Measurements from ENCODE around the gene EHD3. TPM values are rescaled to one million over a fixed set of nuclear protein-coding genes. Genes with fewer than 3 reads are reported as not detected.

Gene EHD3
- total RNA-seq, 2 donors from 2014 or later = 1.1 TPM

DNA sequence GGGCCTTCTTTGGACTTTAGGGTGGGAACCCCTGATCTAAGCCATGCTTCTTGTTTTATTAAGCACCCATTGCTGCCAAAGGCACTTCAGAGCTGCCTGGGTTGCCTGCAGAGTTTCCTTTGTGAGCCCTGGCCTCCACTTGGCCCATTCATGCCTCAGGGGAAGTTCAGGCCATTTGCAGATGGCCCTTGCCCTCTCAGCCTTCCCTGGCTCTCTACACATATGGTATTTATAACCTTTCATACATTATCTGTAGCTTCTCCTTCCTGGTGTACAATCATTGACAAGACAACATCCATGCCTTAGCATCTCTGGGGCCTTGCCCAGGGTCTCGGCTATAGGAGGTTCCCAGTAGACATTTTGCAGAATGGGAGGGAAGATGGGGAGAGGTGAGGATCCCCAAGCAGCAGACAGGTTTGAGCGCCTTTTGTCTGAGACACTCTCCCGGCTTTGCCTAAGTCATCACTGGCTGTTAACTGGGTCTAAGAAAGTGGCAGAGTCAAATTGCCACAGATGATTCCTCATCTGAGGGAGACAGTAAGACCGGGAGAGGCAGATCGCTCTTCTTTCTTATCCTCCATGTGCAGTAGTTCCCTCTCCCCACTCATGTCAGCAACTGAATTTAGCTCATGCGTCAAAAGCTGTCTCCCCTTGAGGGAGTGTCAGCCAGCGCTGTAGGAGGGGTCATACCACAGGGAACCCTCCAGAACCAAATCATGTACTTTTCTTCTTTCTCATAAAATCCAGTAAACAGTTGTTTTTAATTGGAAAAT is 2.7 kb downstream of the EHD3 start:
- Mint-ChIP-seq H3K36me3 (ENCODE audit: low read depth) (no peaks in the 10 kb centered on the region), H3K9me3 (no peaks in the 10 kb centered on the region), H3K27me3 (no peaks in the 10 kb centered on the region), H3K4me1 (peaks cover 8% of the 10 kb centered on the region), H3K27ac (no peak overlapping the region), H3K4me3 (no peak overlapping the region)
- no peak for ATAC-seq (replicated peaks)

GRCh38 chr2:31237348-31238017 is 3.5 kb downstream of the EHD3 start:
- peaks cover 8% of the 10 kb centered on the region for H3K4me1 Mint-ChIP-seq
- no peaks in the 10 kb centered on the region for H3K27me3 Mint-ChIP-seq
- no peak for ATAC-seq (replicated peaks)
- no peak overlapping the region for H3K27ac Mint-ChIP-seq
- no peaks in the 10 kb centered on the region for H3K9me3 Mint-ChIP-seq
- H3K36me3 Mint-ChIP-seq (ENCODE audit: low read depth) = no peaks in the 10 kb centered on the region
- H3K4me3 Mint-ChIP-seq = no peak overlapping the region

DNA sequence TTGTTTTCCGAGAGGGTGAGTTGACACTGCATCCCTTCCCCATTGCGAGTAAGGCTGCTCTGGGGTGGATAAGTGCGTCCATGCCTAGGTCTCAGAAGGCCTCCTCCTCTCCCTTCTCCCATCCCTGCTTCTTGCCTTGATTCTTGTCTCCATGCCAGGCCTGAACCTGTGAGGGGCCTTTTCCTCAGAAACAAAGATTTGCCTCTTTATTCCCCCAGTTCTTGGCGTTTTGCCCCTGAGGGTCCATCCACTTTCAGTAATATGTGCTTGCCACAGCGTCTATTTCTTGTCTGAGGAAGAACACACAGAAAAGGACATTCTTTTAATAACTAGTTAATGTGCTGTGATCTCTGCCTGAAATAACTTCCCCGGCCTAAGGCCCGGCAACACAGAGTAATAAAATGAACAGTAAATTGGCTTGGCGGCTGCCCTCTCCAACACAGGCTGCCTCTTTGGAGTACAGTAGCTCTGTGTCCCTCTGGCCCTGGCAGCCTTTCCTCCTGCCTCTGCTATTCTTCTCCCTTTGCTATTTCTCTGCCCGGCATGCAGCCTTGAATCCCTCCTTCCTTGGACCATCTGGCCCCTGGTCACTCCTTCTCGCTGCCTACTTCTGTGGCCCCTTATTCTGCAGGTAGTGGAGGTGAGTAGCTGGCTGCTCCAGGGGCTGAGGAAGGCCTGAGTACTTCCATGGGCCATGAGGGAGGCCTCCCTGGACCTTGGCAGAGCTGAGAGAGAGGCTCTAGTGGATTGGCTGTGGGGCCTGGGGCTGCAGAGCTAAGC is 4.4 kb downstream of the EHD3 start:
- Mint-ChIP-seq H3K4me3 (no peak overlapping the region), H3K36me3 (ENCODE audit: low read depth) (no peaks in the 10 kb centered on the region), H3K9me3 (no peaks in the 10 kb centered on the region), H3K4me1 (peaks cover 6% of the 10 kb centered on the region), H3K27me3 (no peaks in the 10 kb centered on the region), H3K27ac (no peak overlapping the region)
- no peak for ATAC-seq (replicated peaks)

DNA sequence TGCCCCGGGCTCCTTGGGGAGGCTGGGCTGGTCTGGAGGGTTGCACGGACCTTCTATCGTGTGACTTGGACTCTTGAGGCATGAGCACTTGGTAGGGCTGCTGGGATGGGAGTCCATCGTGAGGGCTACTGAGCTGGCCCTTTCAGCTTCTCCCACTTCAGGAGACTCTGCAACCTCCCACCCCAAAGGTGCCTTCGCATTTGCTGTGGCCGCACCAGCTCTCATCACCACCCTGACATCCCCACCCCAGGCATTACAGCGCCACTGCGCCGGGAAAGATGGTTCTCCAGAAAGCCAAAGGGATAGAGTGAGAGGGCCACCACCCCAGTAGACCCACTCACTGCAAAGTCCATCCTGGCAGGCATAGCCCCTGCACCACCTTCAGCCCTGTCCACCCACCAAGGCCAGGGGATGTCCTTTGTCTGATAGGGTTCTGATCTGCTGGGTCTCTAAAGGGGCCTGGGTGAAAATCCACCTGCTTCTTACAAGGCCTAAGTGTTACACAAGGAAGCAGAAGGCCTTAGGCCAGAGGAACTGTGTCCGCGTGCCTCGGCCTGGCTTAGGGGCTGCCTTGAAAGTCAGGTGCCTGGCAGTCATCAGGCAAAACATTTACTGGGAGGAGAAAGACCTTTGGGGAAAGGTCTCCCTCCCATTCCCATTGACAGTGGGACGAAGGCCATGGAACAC is 5.1 kb downstream of the EHD3 start:
- no peak for ATAC-seq (replicated peaks)
- Mint-ChIP-seq H3K36me3 (ENCODE audit: low read depth) (no peaks in the 10 kb centered on the region), H3K4me1 (peaks cover 3% of the 10 kb centered on the region), H3K27ac (no peak overlapping the region), H3K27me3 (no peaks in the 10 kb centered on the region), H3K9me3 (no peaks in the 10 kb centered on the region), H3K4me3 (no peak overlapping the region)

DNA sequence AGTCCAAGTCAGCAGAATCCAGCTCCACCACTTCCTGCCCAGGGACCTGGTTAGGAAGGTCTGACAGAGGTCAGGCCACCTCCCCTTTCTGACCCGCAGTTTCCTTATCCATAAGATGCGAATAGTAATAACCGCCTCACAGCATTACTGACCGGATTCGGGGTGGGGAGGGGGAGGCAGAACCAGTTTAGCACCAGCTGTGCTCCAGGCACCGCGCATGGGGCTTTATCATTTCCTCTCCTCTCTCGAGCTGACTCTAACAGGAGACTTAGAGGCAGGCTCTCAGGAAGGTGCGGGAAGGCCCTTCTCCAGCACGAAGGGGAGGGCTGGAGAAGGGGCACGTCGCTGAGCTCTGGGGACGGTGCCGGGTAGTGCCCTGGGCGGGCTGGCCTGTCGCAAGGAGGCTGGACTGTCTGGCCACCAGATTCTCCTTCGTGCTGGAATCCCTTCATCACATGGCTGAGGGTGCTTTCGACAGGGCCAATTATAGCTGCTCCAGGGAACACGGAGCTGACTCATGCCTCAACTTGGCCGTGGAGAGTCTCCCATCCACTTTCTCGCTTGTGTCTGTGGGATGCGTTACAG is 5.7 kb downstream of the EHD3 start:
- Mint-ChIP-seq H3K36me3 (ENCODE audit: low read depth) (no peaks in the 10 kb centered on the region), H3K27me3 (no peaks in the 10 kb centered on the region), H3K9me3 (no peaks in the 10 kb centered on the region), H3K4me3 (no peak overlapping the region), H3K4me1 (peaks cover 3% of the 10 kb centered on the region), H3K27ac (no peak overlapping the region)
- ATAC-seq (replicated peaks) = no peak

- no peak for ATAC-seq (replicated peaks)
- Mint-ChIP-seq H3K4me1 (peaks cover 3% of the 10 kb centered on the region), H3K27ac (no peak overlapping the region), H3K4me3 (no peak overlapping the region), H3K9me3 (no peaks in the 10 kb centered on the region), H3K36me3 (ENCODE audit: low read depth) (no peaks in the 10 kb centered on the region), H3K27me3 (no peaks in the 10 kb centered on the region)
Observed at GRCh38 chr2:31240381-31241365, 6.7 kb downstream of the EHD3 start.

GRCh38 chr2:31241625-31242270 is 7.8 kb downstream of the EHD3 start:
- H3K27ac Mint-ChIP-seq = no peak overlapping the region
- no peak overlapping the region for H3K4me3 Mint-ChIP-seq

DNA sequence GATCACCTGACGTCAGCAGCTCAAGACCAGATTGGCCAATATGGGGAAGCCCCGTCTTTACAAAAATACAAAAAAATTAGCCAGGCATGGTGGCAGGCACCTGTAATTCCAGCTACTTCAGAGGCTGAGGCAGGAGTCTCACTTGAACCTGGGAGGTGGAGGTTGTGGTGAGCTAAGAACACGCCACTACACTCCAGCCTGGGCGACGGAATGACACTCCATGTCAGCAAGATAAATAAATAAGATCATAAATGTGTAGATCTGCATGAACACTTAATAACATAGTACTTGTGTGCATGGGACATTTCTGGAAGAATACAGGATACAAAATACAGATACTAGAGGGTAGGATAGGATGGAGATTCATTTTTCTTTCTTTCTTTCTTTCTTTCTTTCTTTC is 9.1 kb downstream of the EHD3 start:
- no peak for ATAC-seq (replicated peaks)
- Mint-ChIP-seq H3K36me3 (ENCODE audit: low read depth) (no peaks in the 10 kb centered on the region), H3K4me1 (peaks cover 3% of the 10 kb centered on the region), H3K4me3 (no peak overlapping the region), H3K27me3 (no peaks in the 10 kb centered on the region), H3K9me3 (no peaks in the 10 kb centered on the region), H3K27ac (no peak overlapping the region)

More at GRCh38 chr2:31241625-31242270, 7.8 kb downstream of the EHD3 start:
- peaks cover 3% of the 10 kb centered on the region for H3K4me1 Mint-ChIP-seq
- ATAC-seq (replicated peaks) = no peak
- H3K36me3 Mint-ChIP-seq (ENCODE audit: low read depth) = no peaks in the 10 kb centered on the region
- H3K9me3 Mint-ChIP-seq = no peaks in the 10 kb centered on the region
- H3K27me3 Mint-ChIP-seq = no peaks in the 10 kb centered on the region

- Mint-ChIP-seq H3K4me1 (peaks cover 3% of the 10 kb centered on the region), H3K4me3 (no peak overlapping the region), H3K36me3 (ENCODE audit: low read depth) (no peaks in the 10 kb centered on the region), H3K9me3 (no peaks in the 10 kb centered on the region), H3K27ac (no peak overlapping the region), H3K27me3 (no peaks in the 10 kb centered on the region)
- no peak for ATAC-seq (replicated peaks)
Observed at GRCh38 chr2:31244101-31244500, 10.1 kb downstream of the EHD3 start.

DNA sequence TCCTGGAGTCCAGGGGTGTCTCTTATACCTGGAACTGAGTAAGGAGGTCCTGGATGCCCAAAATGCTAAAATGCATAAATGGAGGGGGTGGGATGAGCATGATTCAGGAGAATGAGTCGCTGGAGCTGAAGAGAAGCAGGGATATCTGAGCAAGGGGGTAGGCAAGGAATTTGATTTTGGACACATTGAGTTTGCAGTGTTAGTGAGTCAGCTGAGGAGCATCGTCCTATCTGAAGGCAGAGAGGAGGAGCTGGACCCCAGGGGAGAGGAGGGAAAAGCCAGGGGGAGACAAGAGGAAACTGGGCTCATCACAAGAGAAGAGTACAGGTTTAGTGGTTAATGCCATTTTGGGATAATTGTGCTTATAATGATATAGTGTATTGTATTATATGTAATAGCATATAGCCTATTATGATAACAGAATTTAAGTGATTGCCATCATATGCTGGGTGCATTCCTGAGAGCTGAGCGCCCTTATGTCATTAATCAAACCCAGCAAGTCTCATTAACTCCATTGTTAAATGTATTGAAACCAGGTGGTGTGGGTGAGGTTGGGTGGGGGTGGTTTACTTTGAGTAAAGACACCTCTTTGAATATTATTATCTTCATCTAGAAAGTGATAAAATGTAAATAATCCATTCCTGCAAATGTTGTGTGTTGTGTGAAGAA is 12.4 kb downstream of the EHD3 start:
- no peaks in the 10 kb centered on the region for H3K9me3 Mint-ChIP-seq

GRCh38 chr2:31247711-31248110 is 13.8 kb downstream of the EHD3 start:
- Mint-ChIP-seq H3K4me1 (no peaks in the 10 kb centered on the region), H3K4me3 (no peak overlapping the region), H3K27ac (no peak overlapping the region), H3K36me3 (ENCODE audit: low read depth) (no peaks in the 10 kb centered on the region), H3K27me3 (no peaks in the 10 kb centered on the region), H3K9me3 (no peaks in the 10 kb centered on the region)
- ATAC-seq (replicated peaks) = no peak

More for the DNA sequence above, 12.4 kb downstream of the EHD3 start:
- no peak overlapping the region for H3K4me3 Mint-ChIP-seq
- H3K27me3 Mint-ChIP-seq = no peaks in the 10 kb centered on the region
- ATAC-seq (replicated peaks) = no peak
- H3K27ac Mint-ChIP-seq = no peak overlapping the region
- H3K36me3 Mint-ChIP-seq (ENCODE audit: low read depth) = no peaks in the 10 kb centered on the region
- no peaks in the 10 kb centered on the region for H3K4me1 Mint-ChIP-seq

DNA sequence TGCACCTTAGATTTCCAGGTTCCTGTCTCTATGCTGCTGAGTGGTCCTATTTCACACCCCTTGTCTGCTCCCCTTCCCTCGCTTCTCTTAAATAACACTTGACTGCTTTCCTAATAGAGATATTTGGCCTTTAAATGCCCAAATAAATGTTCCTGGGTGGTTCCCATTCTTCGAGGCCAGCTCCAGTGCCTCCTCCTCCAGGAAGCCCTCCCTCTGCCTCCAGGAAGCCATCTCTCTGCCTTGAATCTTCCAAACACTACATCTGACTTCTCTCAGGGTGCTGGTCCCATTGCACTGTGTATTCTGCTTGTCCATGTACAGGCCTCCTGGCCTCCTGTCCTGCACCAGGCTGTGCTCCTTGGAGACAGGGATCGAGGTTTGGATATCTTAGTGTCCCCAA is 14.2 kb downstream of the EHD3 start:
- Mint-ChIP-seq H3K27me3 (no peaks in the 10 kb centered on the region), H3K4me1 (no peaks in the 10 kb centered on the region), H3K9me3 (no peaks in the 10 kb centered on the region), H3K36me3 (ENCODE audit: low read depth) (no peaks in the 10 kb centered on the region), H3K27ac (no peak overlapping the region), H3K4me3 (no peak overlapping the region)
- ATAC-seq (replicated peaks) = no peak

Measured in activated T-helper 17 cell treated with anti-CD3 and anti-CD28 coated beads, Interleukin-2, amount 50 U/mL, for 72 hours (primary cell).